Measurements from ENCODE around the gene GRK4.

DNA sequence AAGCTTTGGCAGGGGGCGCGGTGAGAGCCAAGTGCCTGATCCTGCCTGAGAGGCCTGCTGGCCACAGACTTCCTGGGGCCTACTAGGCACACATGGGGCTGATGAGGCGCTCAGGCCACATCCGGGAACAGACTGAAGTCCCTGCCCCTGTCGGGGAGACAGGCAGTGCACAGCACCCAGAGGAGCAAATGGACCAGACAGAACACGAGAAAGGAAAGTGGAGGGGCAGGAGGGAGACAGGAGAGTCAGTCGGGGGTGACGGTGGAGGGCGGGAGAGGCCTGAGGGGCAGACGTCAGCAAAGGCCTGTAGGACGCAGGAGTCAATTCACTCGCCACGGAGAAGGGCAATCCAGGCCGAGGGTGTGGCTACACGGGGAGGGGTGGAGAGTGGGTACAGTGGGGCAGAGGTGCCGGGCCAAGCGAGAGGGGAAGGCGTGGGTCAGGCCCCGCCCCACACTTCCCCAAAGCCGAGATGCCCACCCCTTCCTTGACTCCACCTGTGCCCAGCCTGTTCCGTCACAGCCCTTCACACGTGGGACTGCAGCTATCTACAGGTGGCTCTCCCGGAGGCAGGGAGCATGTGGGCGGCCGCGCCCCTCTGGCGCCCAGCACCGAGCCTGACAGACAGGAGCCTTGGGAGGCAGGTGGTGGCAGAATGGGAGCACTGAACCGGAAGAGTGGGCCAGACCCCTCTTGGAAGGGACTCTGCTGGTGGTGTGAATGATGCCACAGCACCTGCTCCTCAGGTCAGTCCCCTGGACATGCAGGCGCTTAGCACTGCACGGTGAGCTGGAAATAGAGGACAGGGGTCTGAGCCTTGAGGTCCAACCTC, 20.6 kb upstream of the GRK4 start:
- TF ChIP-seq, protein P1, sequence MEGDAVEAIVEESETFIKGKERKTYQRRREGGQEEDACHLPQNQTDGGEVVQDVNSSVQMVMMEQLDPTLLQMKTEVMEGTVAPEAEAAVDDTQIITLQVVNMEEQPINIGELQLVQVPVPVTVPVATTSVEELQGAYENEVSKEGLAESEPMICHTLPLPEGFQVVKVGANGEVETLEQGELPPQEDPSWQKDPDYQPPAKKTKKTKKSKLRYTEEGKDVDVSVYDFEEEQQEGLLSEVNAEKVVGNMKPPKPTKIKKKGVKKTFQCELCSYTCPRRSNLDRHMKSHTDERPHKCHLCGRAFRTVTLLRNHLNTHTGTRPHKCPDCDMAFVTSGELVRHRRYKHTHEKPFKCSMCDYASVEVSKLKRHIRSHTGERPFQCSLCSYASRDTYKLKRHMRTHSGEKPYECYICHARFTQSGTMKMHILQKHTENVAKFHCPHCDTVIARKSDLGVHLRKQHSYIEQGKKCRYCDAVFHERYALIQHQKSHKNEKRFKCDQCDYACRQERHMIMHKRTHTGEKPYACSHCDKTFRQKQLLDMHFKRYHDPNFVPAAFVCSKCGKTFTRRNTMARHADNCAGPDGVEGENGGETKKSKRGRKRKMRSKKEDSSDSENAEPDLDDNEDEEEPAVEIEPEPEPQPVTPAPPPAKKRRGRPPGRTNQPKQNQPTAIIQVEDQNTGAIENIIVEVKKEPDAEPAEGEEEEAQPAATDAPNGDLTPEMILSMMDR (IDR thresholded peaks at IDR 0.05), result no peak
- TF ChIP-seq EZH2 (IDR thresholded peaks at IDR 0.05), result no peak
